ENCODE data around the gene CAMKK2.
A peak's percentile ranks its signal among the peaks of the same experiment; 100 is the strongest.
"Not testable (repeated sequence)": the region's sequence is repeated elsewhere in the genome, so short reads cannot be mapped to it uniquely, and the experiment has no call there.

The CAMKK2 gene

GRCh38 chr12:121296618-121297434 lies at the start of gene CAMKK2:
Gene CAMKK2, minus strand, starts transcription at chr12:121296709. Its CDS starts 22,183 bp downstream, at chr12:121274526.
- DNase-seq, result peak; percentile 88

- no peak for DNase-seq
These were observed 48.8 kb upstream of the CAMKK2 start for GRCh38 chr12:121345151-121345815.

DNA sequence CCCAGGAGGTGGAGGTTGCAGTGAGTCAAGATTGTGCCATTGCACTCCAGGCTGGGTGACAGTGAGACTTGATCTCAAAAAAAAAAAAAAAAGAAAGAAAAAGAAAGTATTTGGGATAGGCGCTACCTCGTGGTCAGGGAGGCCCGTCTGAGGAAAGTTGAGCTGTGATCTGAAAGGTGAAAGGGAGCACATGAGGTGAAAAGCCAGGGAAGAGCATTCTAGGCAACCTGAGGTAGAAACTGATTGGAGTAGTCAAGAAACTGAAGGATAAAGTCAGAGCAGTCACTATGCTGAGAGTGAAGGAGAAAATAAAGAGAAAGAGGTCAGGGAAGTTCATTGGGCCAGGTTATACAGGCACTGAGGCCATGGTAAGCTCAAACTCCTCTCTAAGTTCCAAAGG lies 48.0 kb upstream of the CAMKK2 start:
- no peak for DNase-seq

GRCh38 chr12:121337416-121337815 lies 40.9 kb upstream of the CAMKK2 start:
- no peak for DNase-seq

DNA sequence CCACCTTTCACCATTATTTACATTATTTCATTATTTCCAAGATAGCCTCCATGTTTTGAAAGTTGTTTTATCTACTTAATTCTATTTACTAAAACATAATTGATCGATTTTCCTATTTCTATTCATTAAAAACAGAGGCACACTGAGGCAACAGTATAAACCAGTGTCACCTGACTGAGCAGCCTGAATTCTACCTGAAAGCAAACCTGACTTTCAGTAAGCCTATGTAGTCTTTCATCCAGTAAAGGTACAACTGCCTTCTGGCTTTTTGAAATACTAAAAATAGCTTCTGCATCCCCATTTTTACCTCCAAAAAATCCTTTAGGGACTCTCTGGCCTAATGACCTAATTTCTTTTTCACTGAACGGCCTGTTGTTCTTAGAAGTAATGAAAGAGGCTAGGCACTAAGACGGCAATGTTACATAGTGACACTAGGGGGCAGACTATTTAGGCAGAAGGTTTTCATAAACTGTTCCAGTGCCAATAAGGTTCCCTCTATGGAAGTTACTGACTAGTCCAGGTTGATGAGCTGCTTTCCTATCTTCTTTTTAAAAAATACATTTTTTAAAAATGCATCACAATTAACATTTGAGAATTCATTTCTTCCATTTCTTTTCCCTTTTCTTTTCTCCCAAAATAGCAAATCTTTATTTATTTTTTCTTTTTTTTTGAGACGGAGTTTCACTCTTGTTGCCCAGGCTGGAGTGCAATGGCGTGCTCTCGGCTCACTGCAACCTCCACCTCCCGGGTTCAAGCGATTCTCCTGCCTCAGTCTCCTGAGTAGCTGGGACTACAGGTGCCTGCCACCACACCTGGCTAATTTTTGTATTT lies 38.2 kb upstream of the CAMKK2 start:
- DNase-seq, result peak; percentile 50

DNA sequence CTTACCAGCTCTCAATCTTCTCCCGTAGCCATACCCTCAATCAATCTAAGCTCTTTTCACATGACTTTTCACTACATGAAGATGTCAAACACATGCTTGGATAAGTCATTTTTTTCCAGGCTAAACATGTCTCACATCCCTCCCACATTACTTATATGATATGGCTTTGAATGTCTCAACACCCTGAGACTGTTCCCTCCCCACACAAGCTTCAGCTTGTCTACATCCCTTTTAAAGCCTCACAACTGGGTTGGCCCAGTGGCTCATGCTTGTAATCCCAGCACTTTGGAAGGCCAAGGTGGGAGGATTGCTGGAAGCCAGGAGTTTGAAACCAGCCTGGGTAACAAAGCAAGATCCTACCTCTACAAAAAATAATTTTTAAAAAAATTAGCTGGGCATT lies 37.2 kb upstream of the CAMKK2 start:
- DNase-seq, result no peak

DNA sequence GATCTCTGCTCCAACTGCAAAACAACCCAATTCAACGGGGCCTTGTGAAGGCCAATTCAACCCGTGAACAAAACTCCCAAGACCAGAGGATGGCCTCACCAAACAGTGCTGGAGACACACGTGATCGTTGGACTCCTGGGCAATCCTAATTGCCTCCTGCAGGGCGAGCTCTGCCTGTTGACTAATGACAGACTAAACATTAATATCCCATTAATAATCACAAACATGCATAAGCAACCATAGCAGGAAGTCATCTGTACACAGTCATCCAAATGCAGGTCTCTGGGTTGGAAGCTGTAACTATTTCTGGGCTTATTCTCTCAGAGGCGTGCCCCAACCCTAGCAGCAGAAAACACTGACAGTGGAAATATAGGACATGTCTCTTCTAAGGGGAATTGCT lies 34.7 kb upstream of the CAMKK2 start:
- DNase-seq, result no peak

- DNase-seq, result no peak
These were observed 34.2 kb upstream of the CAMKK2 start for GRCh38 chr12:121330692-121331091.

DNA sequence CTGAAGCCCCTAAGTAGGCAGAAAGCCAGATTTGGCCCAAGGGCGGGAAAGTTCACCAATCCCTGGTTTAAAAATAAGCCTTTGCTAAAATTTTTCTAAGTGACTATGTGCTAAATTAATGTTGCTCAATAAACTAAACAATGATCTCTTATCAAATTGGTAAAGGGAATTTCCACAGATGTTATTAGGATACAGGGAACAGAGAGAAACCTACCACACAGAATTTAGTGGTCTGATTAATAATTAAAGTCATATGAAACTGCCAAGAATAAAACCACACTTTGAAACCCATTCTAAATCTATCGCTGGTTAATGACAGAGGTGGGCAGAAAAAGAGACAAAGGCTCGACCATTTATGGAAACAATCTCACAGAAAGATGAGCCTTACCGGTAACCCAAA lies 33.7 kb upstream of the CAMKK2 start:
- DNase-seq, result no peak

DNA sequence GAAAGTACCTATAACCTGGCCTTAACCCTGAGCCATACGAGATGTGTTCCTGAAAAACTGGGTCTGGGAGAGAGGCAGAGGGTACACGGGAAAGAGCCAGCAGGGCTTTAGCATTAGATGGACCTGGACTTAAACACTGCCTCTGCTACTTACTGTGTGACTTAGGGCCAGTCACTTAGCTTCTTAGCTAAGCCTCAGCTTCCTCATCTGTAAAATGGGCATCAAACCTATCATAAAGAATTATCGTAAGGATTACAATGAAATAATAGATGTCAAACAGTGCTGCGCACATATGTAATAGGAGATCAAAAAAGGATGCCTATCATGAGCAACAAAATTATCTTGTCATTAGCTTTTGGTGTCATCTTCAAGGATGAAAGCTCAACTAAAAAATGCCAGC lies 32.1 kb upstream of the CAMKK2 start:
- no peak for DNase-seq

- DNase-seq, result no peak
These were observed 30.6 kb upstream of the CAMKK2 start for GRCh38 chr12:121326996-121327674.

DNA sequence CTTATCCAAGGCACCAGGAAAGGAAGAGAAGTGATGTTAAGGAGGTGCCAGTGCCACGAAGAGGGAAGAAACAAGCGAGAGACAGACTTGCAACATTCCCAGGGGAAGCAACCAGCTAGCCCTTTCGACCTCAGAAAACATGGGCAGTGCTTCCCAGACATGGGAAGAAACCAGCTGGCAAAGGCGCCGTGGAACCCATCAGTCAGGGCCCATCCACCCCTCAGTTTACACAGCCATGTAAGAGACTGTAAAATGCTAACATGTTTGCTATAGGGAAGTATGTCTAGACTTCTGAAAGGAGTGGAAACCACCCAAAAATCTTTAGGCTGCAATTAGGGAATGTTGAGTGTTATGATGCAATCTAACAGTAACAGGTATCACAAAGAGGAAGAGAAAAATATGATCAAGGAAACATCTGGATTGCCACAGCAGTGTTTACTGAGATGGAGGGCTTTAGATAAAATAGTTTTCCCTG lies 29.4 kb upstream of the CAMKK2 start:
- DNase-seq, result no peak

DNA sequence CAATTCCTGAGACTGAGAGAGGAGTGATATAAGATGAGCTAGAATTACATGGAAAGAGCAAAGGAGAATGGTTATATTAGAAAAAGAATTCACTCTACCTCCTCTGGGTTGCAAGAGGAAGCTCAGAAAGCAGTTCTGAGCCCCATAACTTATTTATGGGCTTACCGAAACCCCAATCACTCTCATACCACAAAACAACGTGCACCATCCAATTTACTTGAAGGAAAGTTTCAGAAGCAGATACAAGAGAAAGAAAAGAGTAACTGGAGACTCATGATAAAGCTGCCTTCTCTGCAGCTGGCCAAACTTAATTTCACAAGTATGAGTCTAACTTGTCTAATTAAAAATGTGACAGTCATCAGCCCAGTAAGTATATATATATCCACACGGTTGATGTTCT lies 27.4 kb upstream of the CAMKK2 start:
- no peak for DNase-seq

DNA sequence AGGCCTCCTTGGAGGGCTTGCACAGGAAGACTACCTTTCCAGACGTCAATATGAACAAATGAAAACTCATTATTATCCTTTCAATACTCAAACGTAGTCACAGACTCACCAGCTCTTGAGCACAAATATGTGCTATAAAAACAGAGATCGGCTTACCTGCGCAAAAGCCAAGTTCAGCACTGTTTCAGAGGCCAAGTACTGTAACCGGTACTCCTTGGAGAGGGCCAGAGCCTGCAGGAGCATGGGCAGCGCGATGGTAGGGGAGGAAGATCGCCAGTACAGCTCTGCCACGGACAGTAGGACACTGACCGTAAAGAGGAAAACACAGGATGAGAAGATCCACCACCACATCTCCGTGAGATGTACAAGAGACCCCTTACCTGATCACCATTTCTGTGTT lies 21.6 kb upstream of the CAMKK2 start:
- DNase-seq, result no peak

DNA sequence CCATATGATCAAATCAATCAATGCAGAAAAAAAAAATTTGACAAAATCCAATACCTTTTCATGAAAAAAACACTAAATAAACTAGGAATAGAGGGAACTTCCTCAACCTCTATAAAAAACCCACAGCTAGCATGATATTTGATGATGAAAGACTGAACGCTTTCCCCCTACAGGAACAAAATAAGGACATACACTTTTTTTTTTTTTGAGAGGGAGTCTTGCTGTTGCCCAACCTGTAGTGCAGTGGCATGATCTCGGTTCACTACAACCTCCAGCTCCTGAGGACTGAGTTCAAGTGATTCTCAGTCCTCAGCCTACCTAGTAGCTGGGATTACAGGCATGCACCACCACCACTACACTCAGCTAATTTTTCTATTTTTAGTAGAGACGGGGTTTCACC lies 17.9 kb upstream of the CAMKK2 start:
- DNase-seq, result no peak

DNA sequence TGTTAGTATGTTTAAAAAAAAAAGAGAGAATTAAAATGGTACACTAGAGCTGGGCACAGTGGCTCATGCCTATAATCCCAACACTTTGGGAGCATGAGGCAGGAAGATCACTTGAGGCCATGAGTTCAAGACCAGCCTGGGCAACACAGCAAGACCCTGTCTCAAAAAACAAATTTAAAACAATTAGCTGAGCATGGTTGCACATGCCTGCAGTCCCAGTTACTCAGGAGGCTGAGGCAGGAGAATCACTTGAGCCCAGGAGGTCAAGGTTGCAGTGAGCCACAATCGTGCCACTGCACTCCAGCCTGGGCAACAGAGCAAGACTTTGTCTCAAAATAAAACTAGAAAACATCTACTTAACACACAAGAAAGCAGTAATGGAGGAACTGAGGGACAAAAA lies 13.7 kb upstream of the CAMKK2 start:
- not testable (repeated sequence) for DNase-seq

GRCh38 chr12:121307397-121307796 lies 10.9 kb upstream of the CAMKK2 start:
- not testable (repeated sequence) for DNase-seq

DNA sequence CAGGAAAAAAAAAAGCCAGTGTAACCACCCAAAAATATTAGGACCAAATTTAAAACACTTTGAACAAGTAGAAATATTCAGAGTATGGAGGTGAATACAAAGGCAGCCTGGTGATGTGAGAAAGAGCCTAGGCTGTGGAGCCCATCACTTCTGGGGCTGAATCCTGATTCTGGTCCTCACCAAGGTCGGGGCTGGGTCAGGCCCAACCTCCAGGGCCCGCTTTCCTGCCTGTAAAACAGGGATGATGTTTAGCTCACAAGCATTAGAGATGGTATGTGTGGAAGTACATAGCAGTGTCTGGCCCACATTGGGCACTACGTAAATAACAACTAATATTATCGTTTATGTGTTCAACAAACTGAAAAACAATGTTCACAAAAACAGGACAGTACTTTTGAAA lies 7.8 kb upstream of the CAMKK2 start:
- no peak for DNase-seq

DNA sequence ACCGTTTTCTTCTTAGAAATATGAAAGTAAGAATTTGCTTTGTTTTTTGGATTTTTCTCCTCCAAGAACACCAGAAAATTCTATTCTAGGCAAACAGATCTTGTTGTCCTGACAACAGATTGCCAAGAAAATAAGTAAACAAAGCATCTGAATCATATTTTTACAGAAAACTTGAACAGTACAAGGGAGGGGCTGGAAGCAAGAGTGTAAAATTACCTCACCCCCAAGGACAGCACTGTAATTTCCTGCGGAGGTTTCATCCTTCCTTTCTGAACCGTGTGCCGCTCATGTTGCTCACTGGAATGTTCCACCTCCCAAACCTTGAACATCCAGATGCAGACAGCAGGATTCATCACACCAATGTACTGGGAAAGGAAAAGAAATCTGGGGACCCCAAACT lies 5.4 kb upstream of the CAMKK2 start:
- DNase-seq, result no peak

GRCh38 chr12:121300083-121300819 lies 3.7 kb upstream of the CAMKK2 start:
- DNase-seq, result peak; percentile 27

GRCh38 chr12:121299662-121300061 lies 3.2 kb upstream of the CAMKK2 start:
- DNase-seq, result no peak

DNA sequence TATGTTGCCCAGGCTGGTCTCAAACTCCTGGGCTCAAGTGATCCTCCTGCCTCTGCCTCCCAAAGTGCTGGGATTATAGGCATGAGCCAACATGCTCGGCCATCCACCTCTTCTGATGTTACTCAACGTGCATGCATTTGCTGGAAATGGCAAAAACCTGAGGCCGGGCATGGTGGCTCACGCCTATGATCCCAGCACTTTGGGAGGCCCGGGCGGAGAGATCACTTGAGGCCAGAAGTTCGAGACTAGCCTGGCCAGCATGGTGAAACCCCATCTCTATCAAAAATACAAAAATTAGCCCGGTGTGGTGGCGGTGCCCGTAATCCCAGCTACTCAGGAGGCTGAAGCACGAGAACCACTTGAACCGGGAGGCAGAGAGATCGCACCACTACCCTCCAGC lies 1.9 kb upstream of the CAMKK2 start:
- not testable (repeated sequence) for DNase-seq

Measured in NCI-H1105 (cell line).